Measurements from ENCODE around the gene ITPR2.

- TF ChIP-seq, protein P1, sequence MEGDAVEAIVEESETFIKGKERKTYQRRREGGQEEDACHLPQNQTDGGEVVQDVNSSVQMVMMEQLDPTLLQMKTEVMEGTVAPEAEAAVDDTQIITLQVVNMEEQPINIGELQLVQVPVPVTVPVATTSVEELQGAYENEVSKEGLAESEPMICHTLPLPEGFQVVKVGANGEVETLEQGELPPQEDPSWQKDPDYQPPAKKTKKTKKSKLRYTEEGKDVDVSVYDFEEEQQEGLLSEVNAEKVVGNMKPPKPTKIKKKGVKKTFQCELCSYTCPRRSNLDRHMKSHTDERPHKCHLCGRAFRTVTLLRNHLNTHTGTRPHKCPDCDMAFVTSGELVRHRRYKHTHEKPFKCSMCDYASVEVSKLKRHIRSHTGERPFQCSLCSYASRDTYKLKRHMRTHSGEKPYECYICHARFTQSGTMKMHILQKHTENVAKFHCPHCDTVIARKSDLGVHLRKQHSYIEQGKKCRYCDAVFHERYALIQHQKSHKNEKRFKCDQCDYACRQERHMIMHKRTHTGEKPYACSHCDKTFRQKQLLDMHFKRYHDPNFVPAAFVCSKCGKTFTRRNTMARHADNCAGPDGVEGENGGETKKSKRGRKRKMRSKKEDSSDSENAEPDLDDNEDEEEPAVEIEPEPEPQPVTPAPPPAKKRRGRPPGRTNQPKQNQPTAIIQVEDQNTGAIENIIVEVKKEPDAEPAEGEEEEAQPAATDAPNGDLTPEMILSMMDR (IDR thresholded peaks at IDR 0.05; ENCODE audit: insufficient read depth, low read length): no peak
- TF ChIP-seq POLR2AphosphoS5 (IDR thresholded peaks at IDR 0.05; ENCODE audit: low read depth): no peak
Measured at GRCh38 chr12:26358651-26359050, 474.3 kb downstream of the ITPR2 start.

Data from HL-60 (cell line).